RCC 7860 (cell line): ENCODE measurements around the gene TTC28.

ENCODE experiments used
- DNase-seq: peaks from one replicate; pipeline ENCODE4 v3.0.0-alpha.2; 2015; ENCODE audit warnings: low spot score
- FAIRE-seq: peaks from 2 replicates; lab custom pipeline; 2012; peaks lifted over from hg19 to GRCh38; lab: Jason Lieb, UNC

Gene TTC28

DNA sequence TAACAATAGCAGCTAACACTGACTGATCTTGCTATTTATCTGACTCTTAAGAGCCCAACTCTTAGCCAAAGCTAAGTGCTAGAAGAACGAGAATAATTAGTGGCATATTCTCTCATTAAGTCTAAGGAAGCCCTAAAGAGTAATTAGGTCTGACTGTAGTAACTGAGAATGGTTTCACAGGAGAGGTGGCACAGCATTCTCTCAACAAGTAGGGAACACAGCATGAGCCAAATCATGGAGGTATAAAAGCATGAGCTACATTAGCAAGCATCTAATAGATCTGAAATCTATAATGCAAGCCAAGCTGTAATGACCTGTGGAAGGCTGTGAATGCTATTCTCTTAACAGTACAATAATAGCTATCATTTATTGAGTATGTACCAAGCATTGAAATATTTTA is 230.6 kb downstream of the TTC28 start:
- no peak for FAIRE-seq

DNA sequence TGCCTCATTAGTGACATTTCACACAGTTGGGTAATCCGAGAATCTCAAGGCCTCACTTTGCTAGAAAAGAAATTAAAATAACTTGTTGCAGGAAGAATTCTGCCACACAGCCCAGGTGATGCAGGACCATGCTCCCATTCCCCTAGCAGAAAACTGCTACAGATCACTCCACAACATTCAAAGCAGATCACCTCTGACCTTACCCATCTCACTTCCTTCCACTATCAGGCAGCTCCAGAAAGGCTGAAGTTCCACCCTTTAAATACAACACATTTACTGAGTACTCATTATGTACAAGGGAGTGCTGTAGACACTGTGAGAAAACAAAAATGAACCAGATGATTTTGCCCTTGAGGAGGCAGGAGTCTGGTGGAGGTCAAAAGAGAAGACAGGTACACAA is 231.0 kb downstream of the TTC28 start:
- no peak for DNase-seq
- FAIRE-seq: no peak

More for the DNA sequence above, 230.6 kb downstream of the TTC28 start:
- DNase-seq: no peak

DNA sequence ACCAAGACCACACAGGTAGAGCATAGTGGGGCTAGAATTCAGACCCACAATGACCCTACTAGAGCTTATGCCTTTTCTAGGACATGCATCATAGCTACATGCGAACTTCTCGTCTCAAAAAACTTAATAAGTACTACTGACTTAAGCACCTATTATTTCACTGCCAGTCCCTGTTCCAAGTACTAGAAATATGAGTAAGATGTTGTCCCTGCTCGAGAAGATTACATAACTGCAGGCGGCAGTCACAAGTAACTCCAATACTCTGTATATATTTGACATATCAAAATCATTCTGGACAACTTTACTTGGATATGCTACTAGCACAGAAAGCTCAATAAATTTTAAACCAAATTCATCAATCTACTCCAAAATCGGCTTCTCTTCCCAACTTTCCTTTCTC is 235.0 kb downstream of the TTC28 start:
- no peak for FAIRE-seq
- DNase-seq: no peak

DNA sequence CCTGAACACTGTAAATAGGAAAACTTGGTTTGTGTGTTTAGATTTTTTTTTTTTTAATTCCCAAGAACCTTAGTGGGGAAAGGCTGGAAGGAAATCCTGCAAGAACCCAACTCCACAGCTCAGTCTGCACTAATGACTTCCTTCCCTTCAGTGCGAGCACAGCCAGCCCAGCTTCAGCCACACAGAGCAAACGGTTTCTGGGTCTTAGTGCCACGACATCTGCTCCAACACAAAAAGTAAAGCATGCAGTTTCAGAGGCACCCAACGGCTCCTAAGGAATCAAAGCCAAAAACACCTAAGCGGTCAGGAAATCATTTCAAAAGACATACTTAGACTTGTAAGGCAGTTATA is 236.1 kb downstream of the TTC28 start:
- no peak for FAIRE-seq
- DNase-seq: peak; percentile 40

DNA sequence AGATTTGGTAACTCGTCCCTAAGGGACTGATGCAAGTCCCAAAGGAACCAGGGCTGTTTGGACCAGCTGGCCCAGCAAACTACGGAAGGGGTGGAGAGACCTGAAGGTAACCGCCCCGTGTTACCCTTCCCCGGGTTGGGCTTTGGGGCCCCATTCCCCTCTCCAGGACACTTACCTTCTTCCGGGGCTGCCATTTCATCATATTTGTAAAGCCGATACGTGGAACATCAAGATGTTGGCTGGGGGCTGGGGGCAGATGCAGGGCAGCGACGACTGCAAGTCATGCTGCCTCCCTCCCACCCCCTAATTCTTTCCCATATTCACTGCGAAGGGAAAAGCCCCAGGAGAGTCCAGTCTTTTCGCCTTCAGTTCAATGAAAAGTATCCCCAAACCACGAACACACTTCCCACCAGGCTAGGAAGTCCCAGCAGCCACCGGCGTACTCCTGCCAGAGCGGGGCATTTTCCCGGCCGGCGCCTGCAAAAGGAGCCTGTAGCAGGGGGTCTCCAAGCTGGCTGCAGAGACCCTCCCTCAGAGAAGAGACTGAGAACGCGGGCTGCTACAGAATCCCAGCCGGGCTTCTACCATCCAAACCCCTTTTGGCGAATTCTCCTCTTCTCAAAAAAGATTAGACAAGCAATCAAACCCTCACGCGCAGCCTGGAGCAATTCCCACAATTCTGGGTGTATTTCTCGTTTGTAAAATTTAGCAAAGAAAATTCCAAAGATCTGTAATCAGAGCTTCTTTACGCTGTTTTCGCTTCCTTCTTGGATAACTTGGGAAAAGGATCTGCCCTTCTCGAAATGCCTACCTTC is 236.7 kb downstream of the TTC28 start:
- FAIRE-seq: no peak
- no peak for DNase-seq

DNA sequence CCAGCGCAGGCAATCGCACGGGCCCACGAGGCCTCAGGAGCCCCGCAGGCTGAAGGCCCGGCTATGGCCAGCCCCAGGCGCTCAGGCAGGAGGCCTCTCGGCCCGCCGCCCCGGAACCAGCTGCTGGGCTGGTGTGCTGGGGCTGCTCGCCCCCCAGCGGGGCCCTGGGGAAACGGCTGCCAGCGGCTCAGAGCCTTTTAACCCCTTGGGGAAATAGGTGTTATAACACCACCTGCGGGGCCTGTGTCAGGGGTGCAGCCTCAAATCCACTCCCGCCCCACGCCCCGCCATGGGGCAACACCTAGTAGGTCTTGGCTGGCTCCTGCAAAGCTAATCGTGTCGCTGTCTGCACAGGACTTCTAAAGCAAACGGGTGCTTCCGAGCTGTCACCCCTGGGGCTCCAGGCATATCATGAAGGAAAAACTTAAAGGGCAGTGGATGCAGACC is 237.4 kb downstream of the TTC28 start:
- FAIRE-seq (no peak), DNase-seq (peak; percentile 23)

DNA sequence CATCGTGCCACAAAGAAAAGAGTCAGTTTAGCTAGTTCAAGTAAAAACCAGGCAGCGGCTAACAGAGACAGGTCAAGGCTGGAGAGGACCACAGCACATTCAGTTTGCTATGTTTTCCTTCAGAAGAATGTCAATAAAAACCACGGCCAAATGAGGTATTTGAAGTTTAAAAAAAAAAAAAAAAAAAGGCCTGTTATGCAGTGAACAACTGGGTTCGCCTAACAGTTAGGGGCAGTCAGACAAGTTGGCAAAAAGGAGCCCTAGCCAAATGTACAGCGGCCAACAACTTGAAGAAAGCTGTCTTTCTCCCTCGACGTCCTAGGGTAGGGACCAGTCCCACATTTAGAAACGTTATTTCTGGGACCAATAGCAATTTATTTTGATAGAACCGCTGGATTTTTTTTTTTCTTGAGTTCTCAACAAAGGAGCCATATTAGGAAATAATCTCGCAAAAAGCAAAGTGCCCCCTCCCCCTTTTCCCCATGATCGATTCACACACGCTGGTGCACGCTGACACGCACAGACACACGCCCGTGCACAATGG is 237.8 kb downstream of the TTC28 start:
- FAIRE-seq: no peak
- no peak for DNase-seq

DNA sequence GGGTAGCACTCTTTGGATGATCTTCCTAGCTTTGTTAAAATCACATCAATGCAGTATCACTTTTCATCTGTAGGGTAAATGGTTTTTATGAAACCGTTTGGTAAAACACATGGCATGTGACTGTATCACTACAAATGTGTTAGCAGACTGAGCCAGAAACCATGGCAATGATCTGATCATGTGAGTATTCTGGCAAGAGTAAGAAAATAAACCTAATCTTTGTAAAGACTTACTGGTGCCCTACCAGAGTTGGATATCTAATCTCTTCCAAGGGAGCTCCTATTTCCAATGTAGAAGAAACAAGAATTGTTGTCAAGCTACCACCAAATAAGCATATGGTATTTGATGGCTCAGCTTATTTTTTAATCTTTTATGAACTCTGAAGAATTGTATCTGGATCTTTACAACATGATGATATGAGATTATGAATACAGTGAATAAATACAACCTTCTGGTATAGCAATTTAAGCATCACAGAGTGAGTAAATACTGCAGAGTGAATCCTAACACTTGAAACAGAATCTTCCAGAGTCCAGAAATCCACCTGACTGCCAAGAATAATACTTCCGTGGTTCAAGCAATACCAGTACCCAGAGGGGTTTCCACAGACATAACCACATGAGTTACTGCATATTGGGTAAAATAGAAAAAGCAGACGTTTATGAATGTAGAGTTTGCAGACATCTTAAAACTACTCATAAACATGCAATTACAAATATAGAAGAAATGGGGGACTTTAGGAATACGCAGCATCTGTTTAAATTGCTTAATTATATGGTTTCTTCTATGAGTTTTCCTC is 238.8 kb downstream of the TTC28 start:
- DNase-seq: no peak
- no peak for FAIRE-seq

DNA sequence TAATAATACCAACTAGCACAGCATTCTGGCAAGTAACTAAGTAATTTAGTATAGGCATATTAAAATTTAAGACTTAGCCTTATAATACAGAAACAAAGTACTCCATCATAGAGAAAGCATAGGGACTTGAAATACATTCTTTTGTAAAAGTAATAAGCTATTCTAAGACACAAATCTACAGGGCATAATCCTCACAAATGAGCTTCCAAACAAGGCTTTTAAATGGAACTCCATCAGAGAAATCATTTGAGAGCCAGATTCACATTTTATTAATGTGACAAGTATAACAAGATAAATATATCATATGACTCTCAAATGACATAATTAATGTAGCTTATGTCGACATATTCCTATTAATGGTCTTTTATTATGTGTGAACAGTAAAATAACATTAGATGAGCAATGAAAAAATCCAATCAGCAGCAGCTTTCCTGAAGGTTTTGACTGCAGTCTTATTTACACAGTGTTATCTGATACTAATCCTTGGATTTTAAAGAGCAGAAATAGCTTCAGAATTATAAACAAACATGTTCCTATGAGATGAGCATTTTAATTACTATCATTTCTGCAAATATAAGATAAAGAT is 241.4 kb downstream of the TTC28 start:
- DNase-seq (no peak), FAIRE-seq (no peak)

DNA sequence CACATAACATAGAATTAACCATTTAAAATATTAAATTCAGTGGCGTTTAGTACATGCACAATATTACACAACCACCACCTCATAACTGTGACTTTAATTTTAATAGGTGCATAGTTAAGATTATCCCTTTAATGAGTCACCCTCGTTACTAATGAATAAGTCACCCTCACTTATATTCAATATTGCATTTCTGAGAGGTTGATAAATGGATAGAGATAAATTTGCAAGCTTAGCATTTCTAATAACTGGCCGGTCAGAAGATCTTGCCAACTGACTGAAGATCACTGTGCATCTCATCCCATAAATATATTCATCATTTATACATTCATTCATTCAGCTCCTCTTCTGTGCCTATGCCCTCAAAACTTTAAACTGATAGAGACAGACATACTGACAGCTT is 243.7 kb downstream of the TTC28 start:
- no peak for FAIRE-seq
- no peak for DNase-seq

DNA sequence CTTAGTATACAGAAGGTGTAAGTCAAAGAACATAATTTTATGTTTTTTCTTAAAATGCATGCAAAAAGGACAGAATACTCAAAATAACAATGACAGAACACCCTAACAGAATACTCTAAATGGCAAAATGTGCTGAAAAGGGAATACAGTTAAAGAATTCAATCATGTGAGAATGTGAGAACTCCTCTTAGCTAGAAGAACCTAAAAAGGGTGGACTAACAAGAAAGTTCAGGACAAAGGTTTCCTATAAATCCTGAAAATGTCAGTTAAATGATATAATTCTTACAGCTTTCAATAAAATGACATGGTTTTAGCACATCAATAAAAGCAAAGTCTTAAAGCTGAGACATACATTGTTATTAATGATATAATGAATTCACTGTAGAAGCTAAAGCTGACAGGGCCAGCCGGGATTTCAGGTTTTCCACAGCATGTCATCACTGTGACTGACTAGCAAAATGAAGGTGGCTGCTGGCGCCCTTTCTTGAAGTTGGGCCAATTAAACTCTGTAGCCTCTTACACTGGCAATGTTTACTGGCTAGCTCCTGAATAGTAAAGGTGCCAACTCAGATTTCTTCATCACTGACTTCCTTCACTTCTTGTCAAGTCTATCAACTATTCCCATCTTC is 244.4 kb downstream of the TTC28 start:
- no peak for DNase-seq
- FAIRE-seq: no peak

DNA sequence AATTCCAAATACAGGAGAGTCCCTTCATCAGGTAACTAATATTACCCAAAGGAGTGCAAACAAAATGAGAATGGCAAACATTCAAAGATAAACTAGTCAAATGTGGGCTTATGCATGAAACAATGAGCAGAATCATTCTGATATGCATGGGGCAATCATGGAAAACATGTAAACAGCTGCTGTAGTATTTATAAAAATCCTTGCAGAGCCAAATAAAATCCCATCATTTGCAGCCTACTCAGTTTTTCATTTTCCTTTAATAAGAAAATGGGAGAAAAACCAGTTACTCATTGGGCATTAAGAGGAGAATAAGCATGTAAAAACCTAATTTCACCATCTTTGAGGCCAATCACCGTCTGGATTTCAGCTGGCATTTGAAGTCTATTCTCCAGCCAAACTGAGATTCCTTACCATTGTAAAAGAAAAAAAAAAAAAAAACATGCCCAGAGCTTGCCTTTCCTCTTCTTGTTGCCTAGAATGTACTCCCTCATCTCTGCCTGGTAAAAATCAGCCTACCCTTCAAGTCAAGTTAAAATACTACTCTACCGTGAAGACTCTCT is 249.1 kb downstream of the TTC28 start:
- DNase-seq (no peak), FAIRE-seq (no peak)

DNA sequence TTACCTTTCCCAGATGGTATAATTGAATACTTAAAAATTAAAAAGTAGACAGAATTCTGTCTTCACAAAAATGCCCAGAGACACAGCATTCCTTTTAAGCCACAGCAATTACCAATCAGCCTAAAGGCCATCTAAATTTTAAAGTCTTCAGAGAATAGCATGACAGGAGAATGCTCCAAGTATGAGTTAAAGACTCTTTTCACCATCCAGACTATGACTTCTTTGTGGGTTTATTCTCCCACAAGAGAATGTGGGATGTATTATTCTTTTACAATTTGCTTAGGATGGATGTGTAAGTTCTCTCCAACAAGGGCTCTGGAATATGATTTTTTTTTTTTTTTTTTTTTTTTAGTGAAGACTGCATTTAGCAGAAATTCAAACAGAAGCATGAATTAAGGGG is 249.9 kb downstream of the TTC28 start:
- FAIRE-seq: no peak
- no peak for DNase-seq

DNA sequence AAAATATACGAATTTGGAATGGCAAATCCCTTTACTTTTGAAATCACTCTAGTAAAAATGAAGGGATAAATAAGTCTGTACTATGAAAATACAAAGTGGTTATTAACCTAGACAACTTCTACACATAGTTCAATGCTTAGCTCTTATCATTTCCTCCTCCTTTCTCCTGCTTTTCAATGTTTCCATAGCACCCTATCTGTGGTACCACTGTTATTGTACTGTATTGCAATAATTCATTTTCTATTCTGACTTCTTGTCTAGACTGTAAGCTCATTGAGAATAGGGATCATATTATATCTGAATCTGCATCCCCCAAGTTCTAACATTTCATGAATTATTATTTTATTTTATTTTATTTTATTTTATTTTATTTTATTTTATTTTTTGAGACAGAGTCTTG is 251.4 kb downstream of the TTC28 start:
- no peak for FAIRE-seq
- DNase-seq: no peak

DNA sequence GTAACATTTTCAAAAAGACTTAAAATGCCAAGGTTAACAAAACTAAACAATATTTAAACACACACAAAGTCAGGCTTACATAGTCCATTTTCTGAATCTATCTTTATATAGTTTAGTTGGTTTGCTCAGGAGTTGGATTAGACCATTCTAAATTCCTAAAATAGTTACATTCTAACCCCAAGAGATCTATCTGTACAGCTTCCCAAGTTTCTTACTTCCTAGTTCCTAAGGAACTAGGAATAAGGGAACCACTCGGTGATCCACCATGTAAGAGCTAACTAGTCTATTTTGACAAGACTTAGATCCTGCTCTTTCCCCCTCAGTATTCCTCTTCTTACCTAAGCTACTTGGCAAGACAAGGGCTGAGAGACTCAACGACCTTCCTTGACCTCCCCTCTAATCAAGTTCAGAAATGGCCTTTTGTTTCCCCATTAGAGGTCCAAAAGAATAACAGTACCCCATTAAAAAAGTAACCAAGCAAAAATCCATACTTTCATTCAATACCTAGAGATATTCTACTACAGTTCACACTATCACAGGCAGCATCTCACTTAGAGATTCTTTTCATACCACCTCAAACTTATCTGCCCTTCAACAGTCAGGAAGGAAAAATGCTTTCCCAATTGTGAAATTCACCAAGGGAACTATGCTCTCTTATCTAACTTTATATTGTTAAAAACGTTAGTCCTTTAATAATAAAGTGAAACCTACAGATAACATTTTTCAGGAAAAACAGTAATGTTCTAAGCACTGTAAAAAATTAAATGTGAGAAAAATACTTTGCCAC is 253.1 kb downstream of the TTC28 start:
- DNase-seq: no peak
- FAIRE-seq: no peak

DNA sequence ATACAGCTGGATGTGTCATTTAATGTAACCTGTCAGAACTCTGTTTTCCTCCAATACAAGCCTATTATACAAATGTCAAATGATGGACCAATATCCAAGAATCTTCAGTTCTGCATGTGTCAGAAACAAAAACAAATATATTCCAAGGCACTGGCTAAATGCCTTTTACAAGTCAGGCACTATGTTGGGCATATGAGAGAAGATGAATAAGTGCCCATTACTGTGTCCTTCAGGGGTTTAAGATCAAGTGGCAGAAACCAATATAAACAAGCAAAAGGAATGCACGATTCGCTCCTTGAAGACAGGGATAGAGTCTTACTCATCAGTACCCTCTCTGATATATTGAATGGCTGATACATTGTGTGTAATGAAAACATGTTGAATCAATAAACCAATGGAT is 254.4 kb downstream of the TTC28 start:
- FAIRE-seq: no peak
- DNase-seq: no peak

DNA sequence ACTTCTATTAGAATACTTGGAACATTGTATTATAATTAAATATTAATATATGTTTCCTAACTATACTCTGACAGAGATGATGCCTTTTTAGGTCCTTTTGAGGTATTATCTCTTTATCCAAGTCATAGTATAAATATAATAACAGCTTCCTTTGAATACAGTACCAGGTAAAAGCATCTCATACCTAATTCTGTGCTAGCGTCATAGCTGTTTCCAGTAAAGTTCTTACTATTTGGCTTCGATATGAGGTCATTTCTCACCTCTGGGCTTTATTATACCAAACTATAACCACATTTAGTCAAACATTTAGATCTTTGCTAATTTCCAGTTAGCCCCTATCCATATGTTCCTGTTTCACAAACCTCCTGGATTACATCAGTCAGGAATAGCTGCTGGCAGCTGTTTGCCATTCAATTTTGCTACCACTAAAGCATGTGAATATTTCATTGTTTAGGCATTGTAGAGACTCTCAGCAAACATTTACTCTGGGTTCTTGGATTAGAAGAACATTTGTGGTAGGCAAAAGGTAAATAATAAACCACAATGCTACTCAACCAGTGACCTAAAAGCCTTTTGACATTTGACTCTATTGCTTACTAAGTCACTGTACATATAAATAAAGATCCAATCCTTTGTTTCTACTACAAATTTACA is 255.1 kb downstream of the TTC28 start:
- no peak for DNase-seq
- FAIRE-seq: no peak

DNA sequence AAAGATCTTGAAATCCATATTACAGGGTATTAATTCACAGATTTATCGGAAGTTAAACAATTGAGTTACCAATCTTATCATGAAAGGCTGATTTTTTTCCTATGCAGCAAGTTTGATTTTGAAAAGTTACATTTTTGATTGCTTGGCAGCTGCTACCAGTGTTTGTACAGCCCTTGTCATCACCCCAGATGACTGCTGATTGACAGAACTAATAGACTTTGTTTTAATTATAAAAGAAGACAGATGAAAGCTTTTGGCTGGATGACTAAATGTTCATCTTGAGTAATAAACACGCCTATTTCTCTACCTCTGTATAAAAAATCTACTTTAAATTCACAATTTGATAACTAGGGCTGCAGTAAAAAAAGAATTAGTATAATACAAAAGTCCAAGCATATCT is 259.7 kb downstream of the TTC28 start:
- DNase-seq (no peak), FAIRE-seq (no peak)

DNA sequence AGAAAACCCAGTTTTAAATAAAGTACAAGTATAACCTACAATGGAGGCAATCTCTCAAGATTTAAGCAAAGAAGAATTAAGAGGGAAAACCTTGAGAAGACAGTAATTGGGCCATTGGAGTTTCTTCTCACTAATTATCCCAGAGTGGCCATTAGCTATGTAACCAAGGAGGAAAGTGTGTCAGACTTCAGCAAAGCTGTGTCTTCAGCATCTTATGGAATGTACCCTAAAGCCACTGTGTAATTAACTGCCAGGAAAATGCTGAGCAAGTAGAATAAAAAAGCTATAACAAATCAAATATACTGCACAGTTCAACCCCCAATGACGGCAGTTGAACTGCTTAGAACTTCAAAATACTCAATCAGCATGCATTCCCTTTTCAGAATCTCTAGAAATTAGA is 261.6 kb downstream of the TTC28 start:
- FAIRE-seq (no peak), DNase-seq (no peak)

DNA sequence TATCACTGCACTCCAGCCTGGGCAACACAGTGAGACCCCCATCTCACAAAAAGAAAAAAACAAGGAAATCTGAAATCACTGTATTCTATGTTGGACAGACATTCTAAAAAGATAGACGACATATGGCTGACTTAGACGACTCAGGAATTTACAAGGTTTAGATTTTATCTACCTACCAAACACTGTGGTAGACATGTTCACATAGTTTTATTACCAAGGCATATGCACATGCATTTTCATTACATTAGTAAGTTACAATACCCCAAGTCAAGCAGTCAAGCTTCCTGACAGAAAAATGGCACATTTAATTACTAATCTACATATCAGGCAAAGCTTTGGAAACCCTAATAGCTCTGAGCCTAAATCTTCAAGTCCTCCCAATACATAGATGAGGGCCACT is 262.2 kb downstream of the TTC28 start:
- DNase-seq (no peak), FAIRE-seq (no peak)
